B cell (primary cell): ENCODE results near the gene CAMTA2.

Experiments used
- CTCF ChIP-seq: fragments of 200-600 bp; IDR thresholded peaks from one replicate; pipeline ENCODE4 v1.8.0; 2022; ENCODE audit warnings: antibody characterized with exemption, mild to moderate bottlenecking
- EZH2 ChIP-seq: IDR thresholded peaks from 2 replicates; pipeline ENCODE4 v1.6.1; 2012; ENCODE audit warnings: borderline replicate concordance, low read depth, mild to moderate bottlenecking, moderate library complexity, low read length; ENCODE audit not compliant: insufficient read depth, poor library complexity, severe bottlenecking

DNA sequence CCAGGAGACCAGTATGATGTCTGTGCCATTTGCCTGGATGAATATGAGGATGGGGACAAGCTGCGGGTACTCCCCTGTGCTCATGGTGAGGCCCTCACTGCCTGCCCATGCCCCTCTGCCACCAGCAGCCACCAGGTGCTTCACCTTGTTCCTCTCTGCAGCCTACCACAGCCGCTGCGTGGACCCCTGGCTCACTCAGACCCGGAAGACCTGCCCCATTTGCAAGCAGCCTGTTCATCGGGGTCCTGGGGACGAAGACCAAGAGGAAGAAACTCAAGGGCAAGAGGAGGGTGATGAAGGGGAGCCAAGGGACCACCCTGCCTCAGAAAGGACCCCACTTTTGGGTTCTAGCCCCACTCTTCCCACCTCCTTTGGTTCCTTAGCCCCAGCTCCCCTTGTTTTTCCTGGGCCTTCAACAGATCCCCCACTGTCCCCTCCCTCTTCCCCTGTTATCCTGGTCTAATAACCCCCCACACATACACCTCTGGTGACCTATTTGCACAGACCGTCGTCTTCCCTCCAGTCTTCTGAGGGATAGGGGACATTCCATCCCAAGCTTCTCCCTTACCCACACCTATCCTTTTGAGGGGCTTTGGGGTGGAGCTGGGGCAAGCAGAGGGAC lies 42.8 kb downstream of the CAMTA2 start:
- TF ChIP-seq CTCF = no peak
- TF ChIP-seq EZH2 = no peak
